ENCODE measurements around the gene HDC.

Gene HDC, protein sequence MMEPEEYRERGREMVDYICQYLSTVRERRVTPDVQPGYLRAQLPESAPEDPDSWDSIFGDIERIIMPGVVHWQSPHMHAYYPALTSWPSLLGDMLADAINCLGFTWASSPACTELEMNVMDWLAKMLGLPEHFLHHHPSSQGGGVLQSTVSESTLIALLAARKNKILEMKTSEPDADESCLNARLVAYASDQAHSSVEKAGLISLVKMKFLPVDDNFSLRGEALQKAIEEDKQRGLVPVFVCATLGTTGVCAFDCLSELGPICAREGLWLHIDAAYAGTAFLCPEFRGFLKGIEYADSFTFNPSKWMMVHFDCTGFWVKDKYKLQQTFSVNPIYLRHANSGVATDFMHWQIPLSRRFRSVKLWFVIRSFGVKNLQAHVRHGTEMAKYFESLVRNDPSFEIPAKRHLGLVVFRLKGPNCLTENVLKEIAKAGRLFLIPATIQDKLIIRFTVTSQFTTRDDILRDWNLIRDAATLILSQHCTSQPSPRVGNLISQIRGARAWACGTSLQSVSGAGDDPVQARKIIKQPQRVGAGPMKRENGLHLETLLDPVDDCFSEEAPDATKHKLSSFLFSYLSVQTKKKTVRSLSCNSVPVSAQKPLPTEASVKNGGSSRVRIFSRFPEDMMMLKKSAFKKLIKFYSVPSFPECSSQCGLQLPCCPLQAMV

DNA sequence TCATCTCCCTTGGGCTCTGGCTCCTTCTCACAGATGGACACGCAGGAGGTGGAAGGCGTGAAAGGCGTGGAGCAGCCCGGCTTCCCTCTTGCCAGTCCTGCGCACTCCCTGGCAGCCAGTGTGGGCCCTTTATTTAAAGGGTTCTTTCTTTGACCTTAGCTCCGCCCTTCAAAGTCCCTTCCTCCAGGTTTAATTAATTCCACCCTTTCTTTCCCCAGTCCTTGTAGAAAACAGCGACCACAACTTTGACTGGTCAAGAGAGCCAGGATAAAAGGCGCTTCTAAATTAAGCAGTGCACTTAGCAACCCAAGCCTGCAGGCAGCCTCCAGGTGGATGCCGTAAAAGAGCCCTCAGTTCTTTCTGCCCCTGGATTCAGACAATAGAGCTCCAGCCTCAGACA lies at the start of gene HDC:
Gene HDC, minus strand, starts transcription at position 107 of the 400 bp plus-strand sequence. Its CDS starts 103 bp downstream, at position 4.
- DNase-seq (ENCODE audit: low spot score), result no peak

DNA sequence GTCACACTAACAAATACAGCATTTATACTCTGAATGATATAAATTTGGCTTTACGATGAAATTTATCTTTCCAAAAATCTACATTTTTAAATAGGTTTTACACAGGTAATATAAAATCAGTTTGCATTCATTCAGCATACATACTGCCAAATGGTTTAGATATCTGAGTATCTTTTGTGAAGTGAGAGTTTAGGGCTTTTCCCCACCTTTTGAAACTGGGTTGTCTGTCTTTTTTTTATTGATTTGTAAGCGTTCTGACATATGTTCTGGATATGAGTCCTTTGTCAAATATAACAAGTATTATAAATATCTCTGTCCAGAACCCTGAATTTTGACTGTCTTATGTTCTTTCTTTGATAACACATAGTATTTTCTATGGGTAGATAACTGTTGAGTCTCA lies 47.1 kb upstream of the HDC start:
- DNase-seq (ENCODE audit: low spot score), result no peak

DNA sequence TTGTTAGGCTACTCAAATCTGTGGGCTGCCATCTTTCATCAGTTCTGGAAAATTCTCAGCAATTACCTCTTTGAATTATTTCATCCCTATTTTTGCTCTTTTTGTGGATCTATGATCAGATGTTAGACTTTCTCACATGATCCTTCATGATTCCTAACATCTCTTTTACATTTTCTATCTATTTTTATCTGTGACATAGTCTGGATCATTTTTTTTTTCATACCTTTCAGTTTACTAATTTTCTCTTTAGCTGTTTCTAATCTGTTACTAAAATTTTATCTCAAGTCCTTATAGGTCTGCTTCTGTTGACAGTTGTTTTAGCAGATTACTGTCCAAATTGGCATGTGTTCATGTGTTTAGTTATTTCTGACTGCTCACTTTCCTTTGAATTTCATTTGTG lies 42.3 kb upstream of the HDC start:
- DNase-seq (ENCODE audit: low spot score), result no peak

DNA sequence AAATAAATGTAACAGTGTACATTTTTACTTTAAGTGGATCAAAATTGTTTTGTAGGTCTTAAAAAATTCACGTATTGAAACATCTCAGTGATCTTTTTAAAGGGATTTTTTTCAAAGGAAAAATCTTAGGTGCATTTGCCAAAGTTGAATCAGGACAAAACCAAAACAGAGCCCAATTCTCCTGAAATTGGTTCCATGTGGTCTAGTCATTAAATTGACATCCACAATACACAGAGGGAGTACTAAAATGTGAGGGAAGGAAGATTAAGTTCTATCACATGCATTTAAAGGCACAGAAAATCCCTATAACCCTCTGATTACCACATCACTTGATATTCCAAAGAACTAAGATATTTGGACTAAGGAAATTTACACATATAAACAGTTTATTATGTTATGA lies 39.3 kb upstream of the HDC start:
- DNase-seq (ENCODE audit: low spot score), result no peak

DNA sequence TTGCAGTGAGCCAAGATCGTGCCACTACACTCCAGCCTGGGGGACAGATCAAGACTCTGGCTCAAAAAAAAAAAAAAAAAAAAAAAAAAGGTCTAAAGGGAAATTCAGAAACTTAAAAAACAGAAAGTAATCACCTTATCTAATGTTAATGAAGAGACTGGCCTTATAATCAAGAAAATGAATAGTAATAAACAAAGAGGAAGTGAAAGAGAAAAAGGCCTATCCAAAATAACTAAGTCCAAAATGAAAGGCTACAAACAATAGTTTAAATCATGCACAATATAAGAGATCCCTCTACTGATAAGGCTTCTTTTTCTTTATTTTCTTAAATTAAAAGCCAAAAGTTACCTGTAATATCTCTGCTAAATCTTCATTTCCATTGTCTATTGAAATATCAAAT lies 37.1 kb upstream of the HDC start:
- no peak for DNase-seq (ENCODE audit: low spot score)

DNA sequence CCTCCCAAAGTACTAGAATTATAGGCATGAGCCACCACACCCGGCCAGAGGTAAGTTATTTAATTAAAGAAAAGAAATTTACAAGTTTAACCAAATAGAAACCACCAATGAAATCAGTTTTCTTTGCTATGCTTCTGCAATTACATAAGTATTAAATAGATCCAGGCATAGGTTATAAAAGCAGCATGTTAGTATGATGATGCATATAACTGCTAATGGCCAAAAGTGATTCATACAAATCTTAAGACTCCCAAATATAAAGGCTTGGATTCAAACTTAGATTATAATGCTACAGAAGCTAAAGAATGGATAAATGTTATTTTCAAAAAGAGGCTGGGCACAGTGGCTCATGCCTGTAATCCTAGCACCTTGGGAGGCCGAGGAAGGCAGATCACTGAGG lies 32.8 kb upstream of the HDC start:
- DNase-seq (ENCODE audit: low spot score), result no peak

DNA sequence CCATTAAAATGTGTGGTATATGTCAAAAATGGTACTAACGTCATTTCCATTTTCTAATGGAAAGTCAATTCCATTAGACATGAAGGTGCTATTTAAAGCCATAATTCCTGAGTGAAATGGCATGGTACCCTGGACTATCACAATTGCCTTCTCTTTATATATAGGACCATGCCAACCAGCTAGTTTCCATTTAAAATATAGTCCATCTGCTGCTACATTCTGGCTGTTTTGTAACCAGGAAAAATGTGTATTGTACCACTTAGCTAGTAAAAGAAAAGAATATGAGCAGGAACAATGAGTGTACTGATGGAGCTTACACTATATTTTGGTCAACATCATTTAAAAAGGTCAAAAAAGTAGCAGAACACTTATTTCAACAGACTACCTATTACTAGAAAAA lies 30.4 kb upstream of the HDC start:
- DNase-seq (ENCODE audit: low spot score), result no peak

DNA sequence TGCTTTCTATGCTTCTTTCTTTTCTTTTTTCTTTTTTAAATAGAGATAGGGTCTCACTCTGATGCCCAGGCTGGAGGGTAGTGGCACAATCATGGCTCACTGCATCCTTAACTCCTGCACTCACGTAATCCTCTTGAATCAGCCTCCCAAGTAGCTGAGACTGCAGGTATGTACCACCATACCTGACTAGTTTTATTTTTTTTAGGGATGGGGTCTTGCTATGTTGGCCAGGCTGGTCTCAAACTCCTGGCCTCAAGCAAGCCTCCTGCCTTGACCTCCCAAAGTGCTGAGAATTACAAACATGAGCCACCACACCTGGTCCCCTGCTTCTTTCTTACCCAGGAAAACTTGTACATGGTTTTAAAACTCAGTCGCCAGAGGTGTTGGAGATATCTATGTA lies 24.2 kb upstream of the HDC start:
- no peak for DNase-seq (ENCODE audit: low spot score)

DNA sequence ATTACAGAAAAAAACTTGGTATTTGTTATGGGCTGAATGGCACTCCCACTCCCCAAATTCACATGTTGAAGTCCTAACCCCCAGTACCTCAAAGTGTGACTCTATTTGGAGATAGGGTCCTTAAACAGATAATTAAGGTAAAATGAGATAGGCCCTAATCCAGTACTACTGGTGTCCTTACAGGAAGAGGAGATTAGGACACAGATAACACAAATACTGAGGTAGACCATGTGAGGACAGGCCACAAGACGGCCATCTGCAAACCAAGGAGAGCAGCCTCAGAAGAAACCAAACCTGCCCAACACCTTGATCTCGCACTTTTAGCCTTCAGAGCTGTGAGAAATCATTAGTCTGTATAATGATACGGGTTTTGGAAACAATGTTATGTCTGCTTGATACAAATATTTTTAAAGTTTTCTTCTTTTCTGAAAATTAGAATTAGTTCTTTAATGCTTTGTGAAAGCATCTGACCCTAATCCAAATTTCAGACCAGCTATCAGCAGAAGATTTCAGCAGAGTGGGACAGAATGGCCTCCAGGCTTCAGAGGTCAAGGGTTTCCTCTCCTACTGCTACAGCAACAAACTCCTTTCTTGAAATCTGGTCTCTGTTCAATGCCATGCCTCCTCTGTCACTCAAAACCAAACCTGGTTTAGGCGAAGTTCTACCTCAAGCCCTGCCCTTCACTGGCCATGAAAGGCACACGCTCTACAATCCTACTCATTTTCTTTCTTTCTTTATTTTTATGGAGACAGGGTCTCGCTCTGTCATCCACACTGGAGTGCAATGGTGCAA lies 22.0 kb upstream of the HDC start:
- no peak for DNase-seq (ENCODE audit: low spot score)

DNA sequence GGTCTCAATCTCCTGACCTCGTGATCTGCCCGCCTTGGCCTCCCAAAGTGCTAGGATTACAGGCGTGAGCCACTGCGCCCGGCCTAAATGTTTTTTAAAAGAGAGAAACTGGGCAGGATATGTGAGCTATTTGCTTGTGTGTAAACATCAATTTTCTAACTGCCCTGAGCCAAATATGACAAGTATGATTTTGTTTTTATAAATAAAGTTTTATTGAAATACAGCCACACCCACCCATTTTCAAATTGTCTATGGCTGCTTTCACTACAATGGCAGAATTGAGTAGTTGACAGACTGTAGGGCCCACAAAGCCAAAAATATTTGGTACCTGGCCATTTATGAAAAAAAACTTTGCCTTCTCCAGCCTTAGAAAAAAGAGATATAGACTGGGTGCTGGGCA lies 15.9 kb upstream of the HDC start:
- DNase-seq (ENCODE audit: low spot score), result no peak

DNA sequence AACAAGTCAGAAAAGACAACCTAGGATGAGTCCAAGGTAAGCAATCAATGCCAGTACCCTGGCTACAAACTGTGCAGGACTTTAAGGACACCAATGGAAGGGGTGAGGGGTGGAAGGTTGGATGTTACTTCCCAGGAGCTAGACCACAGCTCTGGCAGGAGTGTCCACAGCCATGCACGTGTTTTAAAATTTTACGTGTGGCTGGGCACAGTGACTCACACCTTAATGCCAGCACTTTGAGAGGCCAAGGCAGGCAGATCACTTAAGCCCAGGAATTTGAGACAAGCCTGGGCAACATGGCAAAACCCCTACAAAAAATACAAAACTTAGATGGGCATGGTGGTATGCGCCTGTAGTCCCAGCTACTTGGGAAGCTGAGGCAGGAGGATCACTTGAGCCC lies 14.7 kb upstream of the HDC start:
- no peak for DNase-seq (ENCODE audit: low spot score)

DNA sequence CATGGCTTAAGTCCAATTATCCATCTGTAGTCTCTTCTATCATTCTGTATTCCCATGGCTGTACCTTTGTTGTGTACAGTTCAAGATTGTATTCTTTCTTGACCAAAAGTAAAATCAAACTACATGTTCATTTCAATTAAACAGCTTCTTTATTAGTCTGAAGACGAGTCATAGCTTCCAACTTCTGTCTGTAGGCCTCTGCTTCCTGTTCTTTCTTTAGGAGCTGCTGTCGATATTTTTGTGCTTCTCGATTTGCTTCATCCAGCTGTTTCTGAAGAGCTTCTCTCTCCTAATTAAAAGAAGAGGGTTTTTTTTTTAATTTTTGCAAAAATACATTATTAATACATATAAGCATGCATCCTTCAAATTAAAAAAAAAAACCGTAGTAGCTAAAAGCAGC lies 13.0 kb upstream of the HDC start:
- no peak for DNase-seq (ENCODE audit: low spot score)

DNA sequence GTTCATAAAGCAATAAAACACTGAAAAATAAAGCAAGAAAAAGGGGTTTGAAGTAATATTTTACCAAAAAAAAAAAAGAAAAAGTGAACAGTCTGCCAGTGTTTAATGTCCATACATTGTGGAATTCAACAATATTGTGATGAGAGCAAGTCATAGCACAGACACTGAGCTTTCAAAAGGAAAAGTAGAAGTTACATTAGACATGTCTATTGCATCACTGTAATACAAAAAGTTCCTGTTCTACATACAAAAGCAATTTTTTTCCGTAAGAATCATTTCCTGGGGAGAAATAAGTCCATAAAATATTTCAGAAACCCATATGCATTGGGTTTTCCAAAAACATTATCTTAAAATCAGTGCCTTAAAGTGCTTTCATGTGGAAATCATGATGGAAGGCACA lies 11.8 kb upstream of the HDC start:
- no peak for DNase-seq (ENCODE audit: low spot score)

DNA sequence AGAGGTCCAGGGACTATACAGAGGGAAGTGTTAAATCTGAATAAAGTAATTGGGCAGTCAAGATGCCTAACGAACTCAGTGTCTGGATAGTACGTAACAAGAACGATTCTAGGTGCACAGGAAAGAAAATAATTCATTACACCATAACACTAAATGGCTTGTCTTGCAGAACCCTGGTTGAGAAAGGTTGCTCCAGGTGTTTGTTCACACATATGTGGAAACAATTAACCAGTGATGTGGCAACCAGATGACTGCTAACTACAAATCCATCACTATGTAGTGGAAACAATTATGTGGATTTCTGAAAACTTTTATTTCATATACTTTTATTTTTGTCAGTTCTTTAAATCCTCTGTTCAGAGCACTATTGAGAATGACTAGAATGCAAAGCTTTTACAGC lies 10.4 kb upstream of the HDC start:
- DNase-seq (ENCODE audit: low spot score), result no peak

DNA sequence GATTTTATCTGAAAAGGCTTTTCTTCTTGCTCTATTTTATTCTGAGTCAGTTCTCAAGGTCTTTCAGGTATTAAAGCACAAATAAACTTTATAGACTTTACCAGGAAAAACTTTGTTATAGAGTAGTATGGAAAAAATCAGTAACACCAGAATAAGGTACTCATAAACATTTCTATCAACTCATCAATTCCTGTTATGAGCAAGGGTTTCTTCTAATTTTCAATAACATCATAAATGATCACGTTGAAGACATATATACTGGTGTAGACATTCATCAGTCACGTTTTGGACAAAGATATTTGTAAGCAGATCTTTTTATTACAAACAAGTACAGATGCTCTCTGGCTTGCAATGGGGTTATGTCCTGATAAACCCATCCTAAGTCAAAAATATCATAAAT lies 9.6 kb upstream of the HDC start:
- no peak for DNase-seq (ENCODE audit: low spot score)

DNA sequence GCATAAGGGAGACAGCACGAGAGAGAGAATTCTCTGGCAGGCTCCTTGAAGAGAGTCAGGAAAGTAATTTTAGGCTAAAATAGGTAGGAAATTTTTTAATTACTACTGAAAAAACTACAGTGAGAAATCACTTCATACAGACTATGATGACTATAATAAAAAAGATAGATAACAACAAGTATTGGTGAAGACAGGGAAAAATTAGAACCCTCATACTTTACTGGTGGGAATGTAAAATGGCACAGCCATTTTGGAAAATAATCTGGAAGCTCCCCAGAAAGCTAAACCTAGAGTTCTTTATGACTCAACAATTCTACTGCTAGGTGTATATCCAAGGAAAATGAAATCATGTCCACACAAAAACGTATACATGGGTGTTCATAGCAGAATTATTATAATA lies 2.1 kb upstream of the HDC start:
- no peak for DNase-seq (ENCODE audit: low spot score)

DNA sequence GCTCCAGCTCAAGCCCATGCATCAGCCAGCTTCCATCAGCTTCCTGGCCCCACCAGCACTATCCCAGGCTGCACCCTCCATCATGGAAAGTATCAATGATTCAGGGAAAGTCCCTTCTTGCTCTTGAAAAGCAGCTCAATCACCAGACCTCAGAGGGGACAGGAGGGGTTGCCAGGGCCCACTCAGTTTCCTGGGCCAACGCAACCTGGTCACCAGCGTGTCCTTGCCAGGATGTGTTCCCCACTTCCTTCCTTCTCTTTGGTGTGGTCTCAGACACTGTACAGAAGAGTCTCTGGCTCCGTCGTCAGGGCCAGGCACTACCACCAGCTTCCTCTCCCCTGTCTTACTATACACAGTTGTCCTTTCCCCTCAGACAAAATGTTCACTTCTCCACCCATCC lies 3.0 kb downstream of the HDC start:
- DNase-seq (ENCODE audit: low spot score), result no peak

DNA sequence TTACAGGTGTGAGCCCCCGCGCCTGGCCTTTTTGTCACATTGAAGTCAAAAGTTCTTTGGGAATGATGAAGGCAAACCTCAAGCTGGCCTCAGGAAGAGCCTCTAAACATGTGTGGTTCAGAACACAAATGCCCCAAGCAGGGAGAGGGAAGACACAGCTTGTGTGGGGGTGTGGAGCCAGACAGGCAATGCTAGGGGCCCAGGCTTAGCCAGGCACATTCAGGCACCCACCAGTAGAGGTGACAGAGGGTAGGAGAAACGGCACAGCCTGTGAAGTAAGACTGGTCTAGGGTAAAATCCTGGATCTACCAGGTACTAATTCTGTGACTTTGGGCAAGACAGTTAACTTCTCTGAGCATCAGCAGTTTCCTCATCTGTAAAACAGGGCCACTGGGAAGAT lies 3.5 kb downstream of the HDC start:
- DNase-seq (ENCODE audit: low spot score), result no peak

DNA sequence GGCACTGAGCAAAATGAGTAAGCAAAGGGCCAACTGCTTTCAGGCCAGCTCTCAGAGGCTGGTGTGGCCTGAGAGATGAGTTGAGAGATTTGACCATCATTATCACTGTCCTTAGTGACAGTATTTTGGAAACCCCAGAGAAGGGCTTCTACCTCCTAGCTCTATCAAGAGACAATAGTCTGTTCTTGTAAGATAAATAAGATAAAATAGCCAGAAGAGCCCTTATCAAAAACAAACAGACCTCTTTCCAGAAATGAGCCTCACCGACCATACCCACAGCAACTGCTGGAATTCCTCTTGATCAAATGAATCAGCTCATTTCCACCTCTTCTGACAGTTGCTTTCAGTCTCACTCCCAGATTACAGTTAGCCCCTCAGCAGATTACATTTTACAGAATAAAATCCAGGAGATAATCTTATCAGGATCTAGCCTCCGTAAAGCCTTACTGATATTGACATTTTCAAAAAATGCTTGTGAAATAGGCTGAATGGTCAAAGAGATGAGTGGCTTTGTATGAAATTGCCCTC lies 4.5 kb downstream of the HDC start:
- DNase-seq (ENCODE audit: low spot score), result no peak

DNA sequence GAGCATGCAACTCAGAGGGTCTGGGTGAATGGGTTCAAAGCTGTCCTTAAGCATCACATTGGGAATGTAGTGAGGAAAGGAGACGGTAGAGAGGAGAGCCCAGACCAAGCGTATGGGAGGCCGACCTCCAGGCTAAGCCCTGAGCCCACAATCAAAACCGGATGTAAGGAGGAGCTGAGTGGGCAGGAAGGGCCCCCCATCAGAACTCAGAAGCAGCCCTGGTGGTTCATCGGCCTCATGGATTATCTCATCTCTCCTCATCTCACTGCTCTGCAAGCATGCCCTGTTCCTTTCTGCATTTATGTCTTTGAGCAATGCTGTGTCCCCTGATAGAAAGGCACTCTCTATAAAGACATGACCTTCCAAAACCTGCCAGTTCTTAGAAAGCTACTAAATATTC lies 6.2 kb downstream of the HDC start:
- no peak for DNase-seq (ENCODE audit: low spot score)

DNA sequence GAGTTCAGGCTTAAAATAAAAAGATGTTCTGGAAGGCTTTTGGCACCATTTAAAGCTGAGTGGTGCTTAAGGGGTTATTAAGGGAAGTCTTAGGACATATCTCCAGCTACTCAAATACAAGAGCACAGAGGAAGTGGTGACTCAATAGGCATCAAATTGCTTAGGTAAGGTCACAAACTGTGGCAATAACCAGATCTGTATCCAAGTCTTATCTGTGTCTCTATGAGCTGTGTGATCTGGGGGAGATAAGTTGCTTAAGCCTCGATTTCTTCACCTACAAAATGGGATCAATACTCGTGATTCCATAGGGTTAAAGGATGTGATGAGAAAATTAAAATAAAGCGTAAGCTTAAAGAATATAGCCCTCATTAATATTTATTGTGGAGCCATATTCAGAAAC lies 7.6 kb downstream of the HDC start:
- DNase-seq (ENCODE audit: low spot score), result no peak

DNA sequence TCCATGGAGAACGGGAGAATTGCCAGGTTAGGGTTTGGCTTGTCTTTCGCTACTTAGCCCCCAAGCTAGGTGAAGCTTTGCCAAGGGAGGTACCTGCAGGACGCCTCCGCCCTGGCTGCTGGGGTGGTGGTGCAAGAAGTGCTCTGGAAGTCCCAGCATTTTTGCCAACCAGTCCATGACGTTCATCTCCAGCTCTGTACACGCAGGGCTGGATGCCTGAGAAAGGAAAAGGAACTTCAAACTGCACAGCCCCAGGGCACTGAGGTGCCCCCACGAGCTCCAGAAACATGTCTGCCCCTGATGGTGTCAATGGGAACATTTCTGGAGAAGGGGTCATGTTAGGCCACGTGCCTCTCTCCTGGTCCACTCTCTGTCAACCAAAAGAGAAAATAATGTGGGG lies 8.2 kb downstream of the HDC start:
- no peak for DNase-seq (ENCODE audit: low spot score)

All from RKO (cell line).